NT2/D1 (cell line): ENCODE measurements around the gene CHGA.

Source experiments
- SUZ12 ChIP-seq: IDR thresholded peaks from 2 replicates; pipeline ENCODE4 v1.6.1; 2011; ENCODE audit not compliant: insufficient read length, insufficient read depth; ENCODE audit errors: extremely low read depth
- ZNF274 ChIP-seq: IDR thresholded peaks from 2 replicates; pipeline ENCODE4 v1.6.1; 2011; ENCODE audit warnings: mild to moderate bottlenecking, low read depth, low read length

DNA sequence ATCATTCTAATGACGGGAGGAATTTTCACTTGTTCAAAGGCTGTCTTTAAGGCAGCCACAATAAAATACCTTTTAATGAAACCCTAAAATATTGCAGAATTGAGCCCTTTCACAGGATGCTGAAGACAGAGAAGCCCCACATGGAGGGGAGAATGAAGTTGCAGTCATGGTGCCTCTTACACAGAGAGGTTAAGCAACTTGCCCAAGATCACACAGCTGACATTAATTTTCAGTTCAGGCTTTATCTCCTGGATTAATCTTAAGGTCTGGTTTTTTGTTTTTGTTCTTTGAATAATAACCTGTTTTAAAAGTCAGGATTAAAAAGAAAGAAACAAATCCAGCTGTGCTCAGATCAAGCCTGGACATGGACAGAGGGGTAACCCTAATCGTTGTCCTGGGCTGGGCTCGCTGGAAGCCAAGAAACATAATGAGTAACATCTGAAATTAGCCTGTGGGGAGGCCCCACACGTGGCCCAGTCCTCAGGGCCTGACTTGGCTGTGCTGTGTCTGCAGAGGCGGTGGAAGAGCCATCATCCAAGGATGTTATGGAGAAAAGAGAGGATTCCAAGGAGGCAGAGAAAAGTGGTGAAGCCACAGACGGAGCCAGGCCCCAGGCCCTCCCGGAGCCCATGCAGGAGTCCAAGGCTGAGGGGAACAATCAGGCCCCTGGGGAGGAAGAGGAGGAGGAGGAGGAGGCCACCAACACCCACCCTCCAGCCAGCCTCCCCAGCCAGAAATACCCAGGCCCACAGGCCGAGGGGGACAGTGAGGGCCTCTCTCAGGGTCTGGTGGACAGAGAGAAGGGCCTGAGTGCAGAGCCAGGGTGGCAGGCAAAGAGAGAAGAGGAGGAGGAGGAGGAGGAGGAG lies 8.0 kb downstream of the CHGA start:
- TF ChIP-seq SUZ12, result no peak
- TF ChIP-seq ZNF274, result no peak
